ENCODE data around the gene PCSK6. TPM values are rescaled to one million over a fixed set of nuclear protein-coding genes. Genes with fewer than 3 reads are reported as not detected.

Gene PCSK6
- total RNA-seq, 2 donors from 2014 or later: 1.9 to 27.8 TPM

DNA sequence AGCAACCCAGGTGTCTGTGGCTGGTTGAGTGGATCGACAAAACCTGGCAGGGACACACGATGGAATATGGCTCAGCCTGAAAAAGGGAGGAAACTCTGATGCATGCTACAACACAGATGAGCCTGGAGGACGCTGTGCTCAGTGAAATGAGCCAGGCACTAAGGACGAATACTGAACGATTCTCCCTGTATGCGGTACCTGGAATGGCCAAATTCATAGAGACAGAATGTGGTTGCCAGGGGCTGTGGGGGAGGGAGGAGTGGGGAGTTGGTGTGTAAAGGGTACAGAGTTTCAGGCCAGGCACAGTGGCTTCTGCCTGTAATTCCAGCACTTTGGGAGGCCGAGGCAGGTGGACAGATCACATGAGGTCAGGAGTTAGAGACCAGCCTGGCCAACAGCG, 35.1 kb downstream of the PCSK6 start:
- no peak for ATAC-seq
- H3K27me3 Mint-ChIP-seq: peaks cover 60% of the 10 kb centered on the region
- H3K4me1 Mint-ChIP-seq: peaks cover 2% of the 10 kb centered on the region
- no peak overlapping the region for H3K27ac Mint-ChIP-seq
- H3K9me3 ChIP-seq (ENCODE audit: control insufficient read depth, low read length, poor library complexity, severe bottlenecking): no peaks in the 10 kb centered on the region
- H3K4me3 Mint-ChIP-seq: no peak overlapping the region
- DNase-seq: no peak
- H3K36me3 Mint-ChIP-seq (ENCODE audit: low read depth): peaks cover 2% of the 10 kb centered on the region

DNA sequence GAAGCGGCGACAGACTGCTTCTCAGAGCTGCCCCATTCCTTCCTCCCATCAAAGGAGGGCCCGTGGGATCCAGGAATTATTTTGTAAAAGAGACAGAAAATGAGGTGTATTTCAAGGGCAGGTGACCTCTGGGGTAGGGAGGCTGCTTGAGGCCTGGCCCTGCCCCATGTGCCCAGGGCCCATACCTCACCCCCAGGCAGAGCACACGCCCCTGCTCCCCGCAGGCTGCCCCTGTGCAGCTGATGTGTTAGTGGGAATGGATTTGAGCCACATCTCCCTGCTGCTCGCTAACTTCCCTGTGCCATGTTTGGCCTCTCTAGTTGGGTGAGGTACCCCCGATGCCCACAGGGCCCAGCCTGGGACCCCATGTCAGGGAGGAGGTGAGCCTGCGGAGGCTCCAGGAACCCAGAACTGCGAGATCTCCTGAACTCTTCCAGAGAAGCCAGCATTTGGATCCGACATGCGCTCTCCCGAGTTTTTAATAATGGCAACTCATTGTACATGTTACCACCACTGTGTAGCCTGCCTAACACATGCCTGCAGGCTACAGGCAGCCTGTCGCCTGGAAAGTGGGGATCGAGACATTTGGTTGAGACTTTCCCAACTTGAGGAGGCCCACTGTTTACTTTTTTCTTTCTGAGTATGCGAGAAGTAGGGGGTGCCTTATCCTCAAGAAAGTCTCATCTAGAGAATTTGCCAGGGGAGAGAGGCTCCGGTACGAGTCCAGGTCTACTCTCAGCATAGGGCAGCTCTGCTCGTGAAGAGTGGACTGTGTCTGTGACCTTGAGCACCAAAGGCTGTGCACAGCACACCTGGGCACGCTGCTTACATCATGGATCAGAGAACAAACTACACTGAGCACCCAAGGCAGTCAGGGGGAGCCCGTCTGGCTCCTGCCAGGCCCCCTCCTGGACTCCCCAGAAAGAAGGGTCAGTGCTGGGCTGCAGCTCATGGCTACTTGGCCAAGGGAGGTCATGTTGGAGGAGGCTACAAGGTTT, 36.1 kb downstream of the PCSK6 start:
- peaks cover 2% of the 10 kb centered on the region for H3K4me1 Mint-ChIP-seq
- peaks cover 54% of the 10 kb centered on the region for H3K27me3 Mint-ChIP-seq
- H3K9me3 ChIP-seq (ENCODE audit: control insufficient read depth, low read length, poor library complexity, severe bottlenecking): no peaks in the 10 kb centered on the region
- DNase-seq (no peak), ATAC-seq (no peak)
- no peak overlapping the region for H3K27ac Mint-ChIP-seq
- no peak overlapping the region for H3K4me3 Mint-ChIP-seq
- H3K36me3 Mint-ChIP-seq (ENCODE audit: low read depth): peaks cover 2% of the 10 kb centered on the region

- H3K9me3 ChIP-seq (ENCODE audit: control insufficient read depth, low read length, poor library complexity, severe bottlenecking): no peaks in the 10 kb centered on the region
- no peak overlapping the region for H3K4me3 Mint-ChIP-seq
- peaks cover 2% of the 10 kb centered on the region for H3K36me3 Mint-ChIP-seq (ENCODE audit: low read depth)
- DNase-seq (no peak), ATAC-seq (no peak)
- H3K27me3 Mint-ChIP-seq: peaks cover 60% of the 10 kb centered on the region
- H3K27ac Mint-ChIP-seq: no peak overlapping the region
- H3K4me1 Mint-ChIP-seq: peaks cover 4% of the 10 kb centered on the region
These were observed 36.9 kb downstream of the PCSK6 start for GRCh38 chr15:101452572-101452971.

DNA sequence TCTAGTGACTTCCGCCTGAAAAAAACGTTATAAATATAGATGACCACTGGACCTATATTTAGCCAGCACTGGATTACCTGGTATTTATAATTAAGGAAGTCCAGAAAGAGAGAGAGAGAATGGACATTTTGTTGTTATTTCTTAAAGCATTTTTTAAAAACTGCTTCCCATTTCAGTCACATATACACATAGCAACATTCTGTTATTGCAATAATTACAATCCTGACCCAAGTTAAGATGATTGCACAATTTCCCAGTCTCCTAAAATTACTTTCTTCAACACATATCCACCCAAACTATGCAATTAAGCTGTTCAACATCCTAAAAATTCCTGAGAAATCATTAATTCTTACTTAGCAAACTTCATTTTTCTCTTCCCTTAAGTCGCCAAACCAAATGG, 37.7 kb downstream of the PCSK6 start:
- DNase-seq (no peak), ATAC-seq (no peak)
- H3K9me3 ChIP-seq (ENCODE audit: control insufficient read depth, low read length, poor library complexity, severe bottlenecking): no peaks in the 10 kb centered on the region
- Mint-ChIP-seq H3K36me3 (ENCODE audit: low read depth) (peaks cover 2% of the 10 kb centered on the region), H3K27me3 (peaks cover 61% of the 10 kb centered on the region), H3K4me3 (no peak overlapping the region), H3K4me1 (peaks cover 4% of the 10 kb centered on the region), H3K27ac (no peak overlapping the region)

DNA sequence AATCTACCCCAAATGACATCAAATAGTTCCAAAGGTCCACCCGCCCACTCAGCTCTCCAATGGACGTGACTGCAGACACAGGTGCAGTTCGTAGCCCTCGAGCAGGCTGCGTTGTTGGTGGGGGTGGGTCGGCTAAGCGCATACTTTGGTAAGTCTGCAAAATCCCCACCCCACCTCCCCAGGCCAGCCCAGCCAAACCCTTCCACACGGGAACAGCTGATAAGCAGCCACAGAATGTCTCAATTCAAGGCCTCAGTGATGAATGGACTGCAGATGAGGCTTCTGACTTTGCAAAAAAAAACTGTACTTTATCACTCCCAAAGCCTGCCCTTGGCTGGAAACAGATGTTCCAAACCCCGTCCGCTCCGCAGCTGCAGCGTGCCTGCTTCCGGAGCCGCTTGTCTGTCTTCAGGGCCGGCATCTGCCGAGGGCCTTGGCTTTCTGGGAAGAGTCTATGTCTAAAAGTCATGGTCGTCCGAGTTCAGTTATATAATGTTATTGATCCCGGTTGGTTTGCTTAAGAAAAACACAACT, 38.2 kb downstream of the PCSK6 start:
- Mint-ChIP-seq H3K36me3 (ENCODE audit: low read depth) (peaks cover 2% of the 10 kb centered on the region), H3K4me3 (no peak overlapping the region), H3K27me3 (peaks cover 64% of the 10 kb centered on the region), H3K4me1 (peaks cover 4% of the 10 kb centered on the region), H3K27ac (no peak overlapping the region)
- no peak for DNase-seq
- no peaks in the 10 kb centered on the region for H3K9me3 ChIP-seq (ENCODE audit: control insufficient read depth, low read length, poor library complexity, severe bottlenecking)
- ATAC-seq: no peak

DNA sequence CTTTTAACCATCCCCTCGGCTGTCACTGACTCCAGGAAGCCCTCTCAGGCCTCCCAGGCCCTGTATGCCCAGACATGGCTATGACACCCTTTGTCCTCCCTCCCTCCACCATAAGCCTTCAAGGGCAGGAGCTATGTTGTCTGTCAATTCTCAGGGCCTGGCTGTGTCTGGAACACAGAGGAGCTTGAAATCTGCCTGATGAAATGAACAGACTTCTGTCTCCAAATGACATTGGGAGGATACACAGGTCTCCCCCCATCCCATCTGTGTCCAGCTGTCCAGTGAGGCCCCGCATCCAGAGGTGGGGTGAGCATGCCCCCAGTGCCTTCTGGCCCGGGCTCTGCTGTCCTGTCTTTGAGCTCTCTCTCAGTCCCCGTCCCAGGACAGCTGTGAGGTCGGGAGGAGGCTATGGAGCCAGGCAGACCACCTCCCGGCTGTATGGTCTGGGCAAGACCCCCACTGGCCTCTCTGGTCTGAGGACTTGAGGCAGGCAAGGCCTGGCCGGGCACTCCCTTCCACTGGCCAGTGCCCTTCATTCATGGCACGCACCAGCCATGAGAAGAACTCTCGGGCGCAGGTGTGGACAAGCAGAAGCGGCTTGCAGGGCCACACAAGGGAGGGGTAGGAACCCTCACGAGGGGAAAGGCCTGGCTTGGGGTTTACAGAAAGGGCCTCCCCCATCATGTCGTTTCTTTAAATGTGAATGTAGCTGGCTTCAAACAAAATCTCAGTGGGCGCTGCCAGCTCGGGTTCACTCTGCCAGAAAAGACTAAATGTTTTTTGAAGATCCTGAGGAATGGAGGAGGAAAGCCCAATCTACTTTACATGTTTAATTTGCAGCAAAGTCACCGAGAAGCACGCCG, 38.9 kb downstream of the PCSK6 start:
- Mint-ChIP-seq H3K4me3 (no peak overlapping the region), H3K27me3 (peaks cover 61% of the 10 kb centered on the region), H3K36me3 (ENCODE audit: low read depth) (peaks cover 2% of the 10 kb centered on the region), H3K27ac (no peak overlapping the region), H3K4me1 (peaks cover 4% of the 10 kb centered on the region)
- no peak for DNase-seq
- no peaks in the 10 kb centered on the region for H3K9me3 ChIP-seq (ENCODE audit: control insufficient read depth, low read length, poor library complexity, severe bottlenecking)
- no peak for ATAC-seq

DNA sequence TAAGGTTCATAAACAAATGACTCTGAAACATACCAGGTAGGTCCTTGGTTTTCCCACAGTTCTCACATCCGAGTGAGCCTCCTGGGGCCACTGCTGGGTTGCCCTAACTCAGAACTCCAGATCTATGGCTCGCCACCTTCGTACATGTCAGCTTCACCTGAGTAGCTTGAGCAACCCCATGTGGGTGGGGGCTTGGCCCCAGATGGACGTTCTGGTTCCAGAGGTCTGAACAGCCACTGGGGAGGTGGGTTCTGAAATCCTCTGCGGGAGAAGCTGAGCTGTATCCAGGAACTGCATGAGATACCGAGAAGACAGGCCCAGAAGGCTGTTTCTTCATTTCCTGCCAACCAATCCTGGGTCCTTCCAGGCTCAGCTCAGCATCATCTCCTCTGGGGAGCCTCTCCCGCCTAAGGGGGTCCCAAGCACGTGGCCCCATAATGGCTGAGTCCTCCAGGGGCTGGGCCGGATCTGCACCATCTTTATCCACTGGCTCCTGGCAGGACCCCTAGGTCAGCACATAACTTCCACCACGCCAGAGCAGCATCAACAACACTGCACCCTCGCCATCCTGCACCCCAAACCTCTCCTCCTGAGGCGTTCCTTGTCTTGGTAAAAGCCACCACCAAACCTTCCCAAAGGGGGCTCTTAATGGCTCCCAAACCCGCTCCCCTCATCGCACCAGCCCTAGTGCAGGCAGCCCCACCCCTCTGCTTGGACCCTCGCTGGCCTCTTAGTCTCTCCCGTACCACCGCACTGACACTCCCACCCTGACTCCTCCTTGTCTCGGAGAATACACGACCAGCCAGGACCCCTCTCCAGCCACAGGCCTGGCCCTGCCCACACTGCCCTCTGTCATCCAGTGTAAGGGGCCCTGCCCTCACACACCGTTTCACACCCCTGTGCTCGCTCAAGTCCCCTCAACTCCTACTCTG, 39.8 kb downstream of the PCSK6 start:
- Mint-ChIP-seq H3K4me1 (peaks cover 2% of the 10 kb centered on the region), H3K27me3 (peaks cover 56% of the 10 kb centered on the region), H3K4me3 (no peak overlapping the region), H3K36me3 (ENCODE audit: low read depth) (peaks cover 2% of the 10 kb centered on the region), H3K27ac (no peak overlapping the region)
- no peaks in the 10 kb centered on the region for H3K9me3 ChIP-seq (ENCODE audit: control insufficient read depth, low read length, poor library complexity, severe bottlenecking)
- DNase-seq (no peak), ATAC-seq (no peak)

GRCh38 chr15:101448336-101448735, 41.2 kb downstream of the PCSK6 start:
- H3K27me3 Mint-ChIP-seq: peaks cover 50% of the 10 kb centered on the region

DNA sequence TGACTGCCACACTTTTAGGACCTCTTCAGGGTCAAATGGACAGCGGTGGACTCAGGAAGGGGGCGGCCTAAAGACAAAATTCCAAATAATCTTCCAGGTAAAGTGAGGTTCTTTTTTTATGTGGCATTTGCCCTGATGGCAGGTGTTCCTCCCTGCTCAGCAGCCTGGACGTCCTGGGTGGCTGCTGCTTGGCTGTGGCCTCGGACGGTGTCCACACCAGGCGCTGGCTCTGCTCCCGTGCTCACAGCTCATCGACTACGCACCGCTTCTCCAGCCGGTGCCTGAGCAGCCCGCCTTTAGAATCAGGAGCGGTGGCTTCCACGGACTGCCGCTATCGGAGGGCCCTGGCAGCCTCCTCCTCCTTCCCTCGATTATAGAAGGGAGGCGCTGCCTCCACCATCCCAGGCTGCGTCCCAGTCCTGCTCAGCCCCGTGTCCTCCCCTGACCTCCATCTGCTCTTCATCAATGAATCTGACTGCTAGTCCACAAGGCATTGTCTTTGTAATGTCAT, 41.9 kb downstream of the PCSK6 start:
- DNase-seq: no peak
- Mint-ChIP-seq H3K4me1 (peaks cover 2% of the 10 kb centered on the region), H3K27ac (no peak overlapping the region), H3K36me3 (ENCODE audit: low read depth) (peaks cover 2% of the 10 kb centered on the region), H3K27me3 (peaks cover 49% of the 10 kb centered on the region), H3K4me3 (no peak overlapping the region)
- no peak for ATAC-seq
- no peaks in the 10 kb centered on the region for H3K9me3 ChIP-seq (ENCODE audit: control insufficient read depth, low read length, poor library complexity, severe bottlenecking)

More at GRCh38 chr15:101448336-101448735, 41.2 kb downstream of the PCSK6 start:
- DNase-seq (no peak), ATAC-seq (no peak)
- H3K9me3 ChIP-seq (ENCODE audit: control insufficient read depth, low read length, poor library complexity, severe bottlenecking): no peaks in the 10 kb centered on the region
- Mint-ChIP-seq H3K27ac (no peak overlapping the region), H3K4me3 (no peak overlapping the region), H3K4me1 (peaks cover 2% of the 10 kb centered on the region), H3K36me3 (ENCODE audit: low read depth) (peaks cover 2% of the 10 kb centered on the region)

DNA sequence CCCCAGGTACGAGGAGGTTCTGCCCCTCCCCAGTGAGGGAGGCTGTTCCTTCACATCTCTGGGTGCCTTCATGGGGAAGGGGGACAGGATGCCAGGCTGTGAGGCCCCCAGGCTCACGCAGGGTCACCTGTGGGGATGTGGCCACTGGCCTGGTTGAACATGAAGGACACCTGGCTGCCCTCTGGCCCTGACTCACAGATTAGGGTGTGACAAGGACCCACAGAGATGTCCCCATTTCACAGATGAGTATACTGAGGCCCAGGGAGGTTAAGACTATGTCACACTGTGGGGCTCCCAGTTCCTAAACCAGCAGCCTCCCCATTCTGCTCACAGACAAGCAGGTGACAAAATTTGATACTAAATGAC, 42.4 kb downstream of the PCSK6 start:
- no peaks in the 10 kb centered on the region for H3K9me3 ChIP-seq (ENCODE audit: control insufficient read depth, low read length, poor library complexity, severe bottlenecking)
- no peak for DNase-seq
- Mint-ChIP-seq H3K36me3 (ENCODE audit: low read depth) (no peaks in the 10 kb centered on the region), H3K4me3 (no peak overlapping the region), H3K4me1 (peaks cover 2% of the 10 kb centered on the region), H3K27ac (no peak overlapping the region), H3K27me3 (peaks cover 49% of the 10 kb centered on the region)
- no peak for ATAC-seq

- Mint-ChIP-seq H3K4me1 (peaks cover 2% of the 10 kb centered on the region), H3K27me3 (peaks cover 48% of the 10 kb centered on the region), H3K4me3 (no peak overlapping the region), H3K27ac (no peak overlapping the region), H3K36me3 (ENCODE audit: low read depth) (no peaks in the 10 kb centered on the region)
- ATAC-seq: no peak
- no peak for DNase-seq
- H3K9me3 ChIP-seq (ENCODE audit: control insufficient read depth, low read length, poor library complexity, severe bottlenecking): no peaks in the 10 kb centered on the region
These were observed 42.9 kb downstream of the PCSK6 start for GRCh38 chr15:101446518-101447167.

All from T-helper 17 cell (primary cell).